ENCODE data around the gene TBC1D1. TPM values are rescaled to one million over a fixed set of nuclear protein-coding genes. Genes with fewer than 3 reads are reported as not detected.

Gene TBC1D1
- total and polyA plus RNA-seq, 2 donors (not counting 3 experiments of a cell fraction or from before 2014, with no cell fraction given), result 63.5 to 116 TPM

- peaks cover 24% of the 10 kb centered on the region for H3K4me1 ChIP-seq (ENCODE audit: control insufficient read depth, extremely low read depth, insufficient read depth, low read length)
- no peaks in the 10 kb centered on the region for H3K36me3 ChIP-seq (ENCODE audit: control insufficient read depth in 2 of 2, extremely low read depth in 1 of 2, insufficient read depth in 2 of 2, low read length in 2 of 2)
- no peaks in the 10 kb centered on the region for H3K9me3 ChIP-seq (replicated peaks; ENCODE audit: control insufficient read depth, insufficient read depth, low read length)
- ChIA-PET POLR2A (no interaction called here), CTCF (interaction anchor here (1.0 to 1.6 kb wide), 2 partner anchors 15 to 486 kb away, joined by 3 to 4 read pairs; no protein-coding TSS in a partner anchor)
- no peaks in the 10 kb centered on the region for H4K20me1 ChIP-seq (replicated peaks; ENCODE audit: control insufficient read depth, extremely low read depth, insufficient read depth, low read length)
- intact Hi-C loops (cut with micrococcal nuclease) (loop anchor here (1.0 kb wide), 1 partner anchor 131 kb away; no protein-coding TSS in a partner anchor), dilution Hi-C loops (cut with MboI; ENCODE audit: extremely low pct_ligation_motif_present, low sequenced_read_pairs) (no loop called here)
- no peak overlapping the region for H2AFZ ChIP-seq (ENCODE audit: low read depth, low read length)
- TF ChIP-seq POLR2AphosphoS5 (IDR thresholded peaks at IDR 0.05; ENCODE audit: insufficient read depth, low read depth, low read length) (no peak), FOS (IDR thresholded peaks at IDR 0.05; ENCODE audit: borderline replicate concordance, insufficient read depth, low read length) (no peak), MAX (IDR thresholded peaks at IDR 0.05; ENCODE audit: insufficient read depth, insufficient read length) (no peak), MYC (IDR thresholded peaks at IDR 0.05; ENCODE audit: low read depth, low read length) (no peak)
- no peaks in the 10 kb centered on the region for H3K9me1 ChIP-seq (replicated peaks; ENCODE audit: control insufficient read depth, extremely low read depth, insufficient read depth, low read length)
- H3K9ac ChIP-seq (replicated peaks; ENCODE audit: extremely low read depth, insufficient read depth, low read length), result no peak overlapping the region
- no peak for DNase-seq (ENCODE audit: low read depth, low spot score)
- H3K4me3 ChIP-seq (replicated peaks in 1 of 3; ENCODE audit: insufficient read depth in 1 of 3, low read depth in 1 of 3, low read length in 3 of 3), result no peak overlapping the region
- no peak overlapping the region for H3K27ac ChIP-seq (ENCODE audit: insufficient read depth, low read depth, low read length)
- no peak overlapping the region for H3K4me2 ChIP-seq (ENCODE audit: insufficient read depth, low read length)
- no TSS peak for BruUV-seq (replicated peaks)
- FAIRE-seq, result no peak
- H3K79me2 ChIP-seq (ENCODE audit: control insufficient read depth, insufficient read depth, low read length), result no peaks in the 10 kb centered on the region
- H3K27me3 ChIP-seq (ENCODE audit: control insufficient read depth in 2 of 2, insufficient read depth in 2 of 2, low read length in 2 of 2), result peaks cover 5 to 6% of the 10 kb centered on the region in 2 experiments
Measured at GRCh38 chr4:38188631-38189101, 297.8 kb downstream of the TBC1D1 start.

Other genes with a start within 250 kb of the TBC1D1 start
- gene RELL1, start 204.7 kb upstream of the TBC1D1 start, total RNA-seq, result 87.1 and 91.7 TPM in 2 replicates
- 17.0 and 20.8 TPM in 2 replicates for gene RELL1, start 204.7 kb upstream of the TBC1D1 start, polyA plus RNA-seq
- 45.8 and 53.9 TPM in 2 replicates for gene PGM2, start 64.4 kb upstream of the TBC1D1 start, total RNA-seq
- 11.2 and 17.9 TPM in 2 replicates for gene PGM2, start 64.4 kb upstream of the TBC1D1 start, polyA plus RNA-seq
- gene PTTG2, start 69.3 kb downstream of the TBC1D1 start, total RNA-seq, result not detected in 2 replicates
- gene PTTG2, start 69.3 kb downstream of the TBC1D1 start, polyA plus RNA-seq, result not detected in 2 replicates

All from endothelial cell of umbilical vein (primary cell).